Measurements from ENCODE around the gene ADAP2.
"Not testable (repeated sequence)": the region's sequence is repeated elsewhere in the genome, so short reads cannot be mapped to it uniquely, and the experiment has no call there.

Gene ADAP2

DNA sequence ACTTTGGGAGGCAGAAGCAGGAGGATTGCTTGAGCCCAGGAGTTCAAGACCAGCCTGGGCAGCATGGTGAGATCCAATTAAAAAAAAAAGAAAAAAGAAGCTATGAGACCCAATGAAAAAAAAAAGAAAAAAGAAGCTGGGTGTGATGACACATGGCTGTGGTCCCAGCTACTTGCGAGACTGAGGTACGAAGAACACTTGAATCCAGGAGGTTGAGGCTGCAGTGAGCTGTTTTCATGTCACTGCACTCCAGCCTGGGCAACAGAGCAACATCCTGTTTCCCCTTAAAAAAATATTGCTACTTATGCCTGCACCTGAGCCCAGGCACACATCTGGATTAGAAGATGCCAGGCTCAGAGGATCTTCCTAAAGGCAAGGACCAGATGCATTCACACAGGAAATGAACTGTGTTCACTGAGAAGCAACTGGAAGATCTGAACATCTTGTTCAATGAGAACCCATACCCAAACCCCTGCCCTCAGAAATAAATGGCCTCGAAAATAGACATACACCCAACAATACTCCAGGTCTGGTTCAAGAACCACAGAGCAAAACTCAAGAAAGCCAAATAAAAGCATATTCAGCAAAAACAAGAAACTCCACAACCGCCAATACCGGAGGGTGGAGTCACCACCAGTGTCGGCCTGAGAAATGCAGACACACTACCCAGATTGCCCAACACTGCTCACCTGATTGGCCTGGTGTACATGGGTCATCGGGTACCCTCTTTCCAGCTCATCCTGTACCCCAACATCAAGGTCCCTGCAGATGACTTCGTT lies 53.5 kb downstream of the ADAP2 start:
- DNase-seq, result no peak

DNA sequence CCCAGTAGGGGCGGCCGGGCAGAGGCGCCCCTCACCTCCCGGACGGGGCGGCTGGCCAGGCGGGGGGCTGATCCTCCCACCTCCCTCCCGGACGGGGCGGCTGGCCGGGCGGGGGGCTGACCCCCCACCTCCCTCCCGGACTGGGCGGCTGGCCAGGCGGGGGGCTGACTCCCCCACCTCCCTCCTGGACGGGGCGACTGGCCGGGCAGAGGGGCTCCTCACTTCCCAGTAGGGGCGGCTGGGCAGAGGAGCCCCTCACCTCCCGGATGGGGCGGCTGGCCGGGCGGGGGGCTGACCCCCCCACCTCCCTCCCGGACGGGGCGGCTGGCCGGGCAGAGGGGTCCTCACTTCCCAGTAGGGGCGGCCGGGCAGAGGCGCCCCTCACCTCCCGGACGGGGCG lies 58.2 kb downstream of the ADAP2 start:
- DNase-seq, result not testable (repeated sequence)

DNA sequence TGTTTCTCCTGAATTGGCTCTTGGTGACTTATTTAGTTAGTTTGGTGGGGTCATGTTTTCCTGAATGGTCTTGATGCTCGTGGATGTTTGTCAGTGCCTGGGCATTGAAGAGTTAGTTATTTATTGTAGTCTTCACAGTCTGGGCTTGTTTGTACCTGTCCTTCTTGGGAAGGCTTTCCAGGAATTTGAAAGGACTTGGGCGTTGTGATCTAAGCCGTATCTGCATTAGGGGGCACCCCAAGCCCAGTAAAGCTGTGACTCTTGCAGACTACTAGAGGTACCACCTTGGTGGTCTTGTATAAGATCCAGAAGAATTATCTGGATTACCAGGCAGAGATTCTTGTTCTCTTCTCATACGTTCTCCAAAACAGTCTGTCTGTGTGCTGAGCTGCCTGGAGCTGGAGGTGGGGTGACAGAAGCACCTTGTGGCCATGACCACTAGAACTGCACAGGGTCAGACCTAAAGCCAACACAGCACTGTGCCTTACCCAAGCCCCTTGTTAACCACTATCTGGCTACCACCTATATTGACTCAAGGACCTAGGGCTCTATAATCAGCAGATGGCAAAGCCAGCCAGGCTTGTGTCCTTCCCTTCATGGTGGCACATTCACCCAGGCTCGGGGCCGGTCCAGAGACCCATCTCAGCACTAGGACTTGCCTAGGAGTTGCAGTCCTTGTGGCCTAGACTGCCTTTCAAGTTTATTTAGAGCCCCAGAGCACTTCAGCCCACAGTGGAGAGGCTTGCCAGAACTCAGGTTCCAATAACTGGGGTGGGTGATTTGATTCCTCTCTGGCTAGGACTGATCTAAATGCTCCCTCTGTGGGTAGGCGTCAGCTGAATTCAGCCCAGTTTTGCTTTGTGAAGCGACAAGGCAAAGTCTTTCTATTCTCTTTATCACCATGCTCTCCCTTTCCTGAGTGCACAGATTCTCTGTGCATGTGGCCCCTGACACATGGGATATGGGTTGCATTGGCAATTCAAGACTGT lies 60.1 kb downstream of the ADAP2 start:
- DNase-seq, result no peak

DNA sequence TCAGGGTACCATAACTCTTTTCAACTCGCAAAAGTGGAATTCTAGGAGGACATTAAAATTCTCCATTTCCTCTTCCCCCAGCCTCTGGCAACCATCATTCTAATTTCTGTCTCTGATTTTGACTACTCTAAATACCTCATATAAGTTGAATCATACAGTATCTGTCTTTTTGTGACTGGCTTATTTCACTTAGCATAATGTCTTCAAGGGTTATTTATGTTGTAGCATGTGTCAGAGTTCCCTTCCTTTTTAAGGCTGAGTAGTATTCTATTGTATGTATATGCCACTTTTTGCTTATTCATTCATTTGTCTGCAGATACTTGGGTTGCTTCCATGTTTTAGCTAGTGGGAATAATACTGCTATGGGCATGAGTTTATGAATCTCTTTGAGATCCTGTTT lies 61.1 kb downstream of the ADAP2 start:
- no peak for DNase-seq

DNA sequence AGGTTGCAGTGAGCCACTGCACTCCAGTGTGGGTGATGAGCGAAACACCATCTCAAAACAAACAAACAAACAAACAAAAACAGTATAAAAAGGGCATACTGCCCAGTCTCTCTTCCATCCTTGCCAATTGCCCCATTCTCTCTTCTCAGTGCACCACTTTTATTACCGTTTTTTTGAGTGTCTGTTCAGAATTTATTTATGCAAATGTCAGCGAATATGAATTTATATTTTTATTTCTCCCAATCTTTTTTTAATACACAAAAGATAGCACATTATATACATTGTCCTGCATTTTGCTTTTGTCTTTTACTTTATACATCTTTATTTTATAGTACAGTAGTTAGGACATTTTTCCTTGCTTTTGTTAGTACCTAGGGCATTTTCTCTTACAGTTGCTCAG lies 68.7 kb downstream of the ADAP2 start:
- no peak for DNase-seq

DNA sequence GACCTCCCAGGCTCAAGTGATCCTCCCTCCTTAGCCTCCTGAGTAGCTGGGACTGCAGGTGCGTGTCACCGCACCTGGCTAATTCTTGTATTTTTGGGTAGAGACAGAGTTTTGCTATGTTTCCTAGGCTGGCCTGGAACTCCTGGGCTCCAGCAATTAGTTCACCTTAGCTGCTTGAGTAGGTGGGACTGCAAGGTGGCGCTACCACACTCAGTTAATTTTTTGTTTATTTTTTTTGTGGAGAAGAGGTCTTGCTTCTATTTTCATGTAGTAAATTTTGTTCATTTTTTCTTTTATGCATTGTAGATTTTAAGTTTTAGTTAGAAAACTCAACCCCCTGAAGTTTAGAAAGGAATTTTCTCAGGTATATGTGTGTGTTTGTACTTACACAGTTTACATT lies 70.8 kb downstream of the ADAP2 start:
- DNase-seq, result no peak

DNA sequence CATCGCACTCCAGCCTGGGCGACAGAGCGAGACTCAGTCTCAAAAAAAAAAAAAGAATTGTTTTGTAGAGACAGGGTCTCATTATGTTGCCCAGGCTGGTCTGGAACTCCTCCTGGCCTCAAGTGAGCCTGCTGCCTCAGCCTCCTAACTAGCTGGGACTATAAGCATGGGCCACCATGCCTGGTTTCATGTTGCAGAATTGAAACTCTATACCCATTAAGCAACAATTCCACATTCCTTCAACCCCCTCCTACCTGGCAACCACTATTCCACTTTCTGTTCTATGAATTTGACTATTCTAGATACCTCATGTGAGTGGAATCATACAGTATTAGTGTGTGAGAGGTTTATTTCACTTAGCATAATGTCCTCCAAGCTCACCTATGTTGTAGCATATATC lies 73.6 kb downstream of the ADAP2 start:
- no peak for DNase-seq

DNA sequence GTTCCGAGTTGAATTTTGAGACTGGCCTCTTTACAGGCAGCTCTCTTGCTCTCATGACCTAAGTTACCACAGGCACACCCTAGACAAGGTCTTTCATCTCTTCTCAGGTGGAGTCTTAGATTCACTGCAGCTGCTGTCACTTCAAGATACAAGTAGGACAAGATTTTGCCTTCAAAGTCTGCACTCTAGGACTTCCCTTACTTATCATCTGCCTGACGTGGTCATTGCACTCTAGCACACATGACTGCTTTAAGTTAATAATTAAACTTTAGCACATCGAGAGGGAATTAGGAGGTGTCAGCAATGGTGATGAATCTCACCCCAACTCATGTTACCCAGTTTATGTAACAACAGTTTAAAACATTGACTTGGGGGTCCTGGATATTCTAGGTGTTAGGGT lies 74.7 kb downstream of the ADAP2 start:
- no peak for DNase-seq

DNA sequence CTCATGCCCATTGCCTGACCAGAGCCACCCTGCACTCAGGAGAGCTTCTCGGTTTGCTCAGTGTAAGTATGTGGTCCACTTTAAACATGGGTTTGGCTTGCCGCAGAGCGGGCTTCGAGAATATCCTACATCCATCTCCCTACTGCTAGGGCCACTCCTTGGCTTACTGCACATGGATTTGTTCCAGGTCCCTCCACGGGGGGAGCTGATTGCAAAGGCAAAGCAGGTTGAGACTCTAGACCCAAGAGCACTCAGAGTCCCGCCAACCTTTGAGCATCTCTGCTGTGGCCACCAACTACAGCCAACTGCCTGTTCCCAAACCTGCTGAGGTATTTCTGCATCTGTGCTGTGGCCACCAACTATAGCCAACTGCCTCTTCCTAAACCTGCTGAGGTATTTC lies 75.5 kb downstream of the ADAP2 start:
- DNase-seq, result no peak

DNA sequence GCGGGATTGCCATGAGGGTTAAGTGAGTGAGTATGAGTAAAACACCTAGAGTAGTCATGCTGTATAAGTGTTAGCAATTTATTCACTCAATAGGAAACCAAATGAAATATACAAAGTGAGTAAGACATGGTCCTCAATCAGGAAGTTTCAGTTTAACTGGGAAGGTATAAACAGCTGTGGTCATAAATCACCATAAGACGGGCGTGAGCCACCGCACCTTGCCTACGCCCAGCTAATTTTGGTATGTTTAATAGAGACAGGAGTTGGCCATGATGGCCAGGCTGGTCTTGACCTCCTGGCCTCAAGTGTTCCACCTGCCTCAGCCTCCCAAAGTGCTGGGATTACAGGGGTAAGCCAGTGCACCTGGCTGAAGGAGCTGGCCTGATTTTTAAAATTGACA lies 76.1 kb downstream of the ADAP2 start:
- no peak for DNase-seq

DNA sequence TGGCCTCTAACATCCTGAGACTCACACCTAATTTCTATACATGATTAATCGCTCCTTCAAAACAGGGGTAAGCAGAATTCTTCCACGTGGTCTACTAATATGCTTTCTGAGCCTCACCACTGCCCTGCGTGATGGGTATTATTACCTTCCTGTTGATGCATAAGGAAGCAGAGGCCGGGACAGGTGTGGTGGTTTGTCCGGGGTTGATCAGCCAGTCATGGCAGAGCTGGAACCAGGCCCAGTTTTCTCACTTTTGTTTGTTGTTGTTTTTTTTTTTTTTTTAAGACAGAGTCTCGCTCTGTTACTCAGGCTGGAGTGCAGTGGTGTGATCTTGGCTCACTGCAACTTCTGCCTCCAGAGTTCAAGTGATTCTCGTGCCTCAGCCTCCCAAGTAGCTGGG lies 80.3 kb downstream of the ADAP2 start:
- DNase-seq, result no peak

DNA sequence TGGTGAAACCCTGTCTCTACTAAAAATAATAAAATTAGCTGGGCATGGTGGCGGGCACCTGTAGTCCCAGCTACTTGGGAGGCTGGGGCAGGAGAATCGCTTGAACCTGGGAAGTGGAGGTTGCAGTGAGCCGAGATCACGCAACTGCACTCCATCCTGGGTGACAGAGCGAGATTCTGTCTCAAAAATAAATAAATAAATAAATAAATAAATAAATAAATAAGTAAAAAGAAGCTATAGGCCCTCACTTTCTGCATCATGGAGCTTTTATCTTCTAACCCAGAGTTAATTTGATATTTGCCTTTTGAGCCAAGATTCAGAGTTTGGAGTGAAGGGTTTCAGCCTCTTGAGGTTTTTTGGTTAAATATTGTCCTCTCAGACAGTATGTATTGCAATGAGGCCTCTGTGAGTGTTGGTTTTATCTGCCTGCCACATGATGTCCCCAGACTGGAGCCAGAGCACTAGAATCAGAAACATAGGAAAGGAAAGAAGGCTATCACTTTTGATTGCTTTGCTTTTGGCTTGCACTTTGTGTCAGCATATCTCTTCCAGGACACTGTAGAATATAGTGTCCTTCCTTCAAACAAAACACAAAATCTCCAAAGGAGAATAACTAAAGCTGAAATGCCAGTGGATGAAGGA lies 81.6 kb downstream of the ADAP2 start:
- no peak for DNase-seq

DNA sequence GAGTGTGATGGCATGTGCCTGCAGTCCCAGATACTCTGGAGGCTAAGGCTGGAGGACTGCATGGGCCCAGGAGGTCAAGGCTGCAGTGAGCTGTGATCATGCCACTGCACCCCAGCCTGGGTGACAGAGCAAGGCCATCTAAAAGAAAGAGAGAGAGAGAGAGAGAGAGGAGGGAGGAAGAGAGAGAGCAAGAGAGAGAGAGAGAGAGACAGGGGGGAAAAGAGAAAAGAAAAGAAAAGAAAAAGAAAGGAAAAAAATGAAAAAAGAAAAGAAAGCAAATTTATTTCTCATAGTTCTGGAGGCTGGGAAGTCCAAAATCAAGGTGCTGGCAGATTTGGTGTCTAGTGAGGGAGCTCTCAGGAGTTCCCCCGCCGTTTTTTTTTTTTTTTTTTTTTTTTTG lies 82.4 kb downstream of the ADAP2 start:
- DNase-seq, result no peak

DNA sequence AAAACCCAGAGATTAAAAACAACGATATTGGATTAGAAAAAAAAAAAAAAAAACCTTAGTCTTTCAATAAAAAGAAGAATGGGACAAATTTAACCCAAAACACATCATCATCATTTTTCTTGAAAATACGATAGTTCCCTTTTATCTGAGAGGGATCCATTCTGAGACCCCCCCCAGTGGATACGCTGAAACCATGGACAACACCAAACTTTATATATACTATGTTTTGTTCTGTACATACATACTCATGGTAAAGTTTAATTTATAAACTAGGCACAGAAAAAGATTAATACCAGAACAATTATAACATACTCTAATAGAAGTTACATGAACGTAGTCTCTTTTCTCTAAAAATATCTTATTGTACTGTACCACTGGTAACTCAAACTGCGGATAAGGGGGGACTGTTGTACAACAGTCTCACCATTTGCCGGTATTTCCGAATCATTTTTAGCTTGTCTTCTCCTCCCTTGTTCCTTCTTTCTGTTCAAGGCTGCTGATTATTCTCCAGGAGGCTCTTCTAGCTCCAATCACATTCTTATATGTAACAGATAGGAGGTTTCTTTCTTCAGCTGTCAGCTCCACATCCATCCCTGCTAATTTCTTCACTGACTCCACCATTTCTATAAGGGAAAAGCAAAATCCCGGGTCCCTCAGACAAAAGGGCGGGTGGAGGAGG lies 86.1 kb downstream of the ADAP2 start:
- no peak for DNase-seq

DNA sequence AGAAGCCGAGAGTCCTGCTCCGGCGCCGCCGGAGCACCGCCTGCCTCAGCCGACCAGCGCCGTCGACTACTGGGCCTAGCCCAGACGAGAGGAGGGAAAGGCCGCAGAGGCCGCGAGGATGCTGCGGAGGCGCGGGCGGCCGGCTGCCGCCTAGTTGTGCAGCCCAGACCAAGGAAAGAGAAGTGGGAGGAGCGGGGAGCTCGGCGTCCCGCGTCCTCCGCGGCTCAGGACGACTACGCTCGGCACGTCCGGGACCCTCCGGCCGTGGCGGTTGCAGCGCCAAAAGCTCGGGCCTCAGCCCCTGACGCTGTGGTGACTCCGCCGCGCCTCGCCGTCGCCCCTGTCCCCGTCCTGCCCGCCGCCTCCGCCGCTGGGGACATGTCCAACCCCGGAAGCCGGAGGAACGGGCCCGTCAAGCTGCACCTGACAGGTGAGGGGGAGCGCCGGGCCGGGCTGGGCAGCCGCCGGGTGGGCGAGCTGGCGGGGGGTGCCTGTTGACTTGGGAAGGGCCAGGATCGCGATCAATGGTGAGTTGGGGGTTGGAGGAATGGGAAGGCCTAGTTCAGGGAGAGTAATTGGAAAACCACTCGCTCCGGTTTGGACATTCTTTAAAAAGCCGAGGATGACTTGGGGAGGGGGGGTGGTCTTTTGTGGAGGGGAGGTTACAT lies 86.8 kb downstream of the ADAP2 start:
- peak; percentile 84 for DNase-seq

Data from activated effector memory CD4-positive, alpha-beta T cell treated with anti-CD3 and anti-CD28 coated beads, Interleukin-2, amount 50 U/mL, for 16 hours (primary cell).